ENCODE results near the gene NAV2. TPM values are rescaled to one million over a fixed set of nuclear protein-coding genes. Genes with fewer than 3 reads are reported as not detected.

The NAV2 gene
- total RNA-seq, 1 donor from 2014 or later = 31.4 TPM

GRCh38 chr11:20131788-20132666 lies 419.4 kb downstream of the NAV2 start:
- Mint-ChIP-seq H3K36me3 (ENCODE audit: unreplicated experiment) (no peaks in the 10 kb centered on the region), H3K27ac (ENCODE audit: unreplicated experiment) (peak overlapping the region; percentile 59), H3K9me3 (ENCODE audit: unreplicated experiment) (no peaks in the 10 kb centered on the region), H3K4me3 (ENCODE audit: unreplicated experiment) (peak overlapping the region; percentile 65), H3K4me1 (ENCODE audit: unreplicated experiment) (peaks cover 7% of the 10 kb centered on the region), H3K27me3 (ENCODE audit: unreplicated experiment) (peaks cover 2% of the 10 kb centered on the region)
- TF ChIP-seq, protein P1, sequence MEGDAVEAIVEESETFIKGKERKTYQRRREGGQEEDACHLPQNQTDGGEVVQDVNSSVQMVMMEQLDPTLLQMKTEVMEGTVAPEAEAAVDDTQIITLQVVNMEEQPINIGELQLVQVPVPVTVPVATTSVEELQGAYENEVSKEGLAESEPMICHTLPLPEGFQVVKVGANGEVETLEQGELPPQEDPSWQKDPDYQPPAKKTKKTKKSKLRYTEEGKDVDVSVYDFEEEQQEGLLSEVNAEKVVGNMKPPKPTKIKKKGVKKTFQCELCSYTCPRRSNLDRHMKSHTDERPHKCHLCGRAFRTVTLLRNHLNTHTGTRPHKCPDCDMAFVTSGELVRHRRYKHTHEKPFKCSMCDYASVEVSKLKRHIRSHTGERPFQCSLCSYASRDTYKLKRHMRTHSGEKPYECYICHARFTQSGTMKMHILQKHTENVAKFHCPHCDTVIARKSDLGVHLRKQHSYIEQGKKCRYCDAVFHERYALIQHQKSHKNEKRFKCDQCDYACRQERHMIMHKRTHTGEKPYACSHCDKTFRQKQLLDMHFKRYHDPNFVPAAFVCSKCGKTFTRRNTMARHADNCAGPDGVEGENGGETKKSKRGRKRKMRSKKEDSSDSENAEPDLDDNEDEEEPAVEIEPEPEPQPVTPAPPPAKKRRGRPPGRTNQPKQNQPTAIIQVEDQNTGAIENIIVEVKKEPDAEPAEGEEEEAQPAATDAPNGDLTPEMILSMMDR (IDR thresholded peaks at IDR 0.05) = peak; percentile 96
- no peak for DNase-seq (ENCODE audit: extremely low spot score, unreplicated experiment)

GRCh38 chr11:20132667-20133039 lies 420.0 kb downstream of the NAV2 start:
- Mint-ChIP-seq H3K9me3 (ENCODE audit: unreplicated experiment) (no peaks in the 10 kb centered on the region), H3K27me3 (ENCODE audit: unreplicated experiment) (peaks cover 2% of the 10 kb centered on the region), H3K27ac (ENCODE audit: unreplicated experiment) (no peak overlapping the region), H3K36me3 (ENCODE audit: unreplicated experiment) (no peaks in the 10 kb centered on the region), H3K4me3 (ENCODE audit: unreplicated experiment) (no peak overlapping the region), H3K4me1 (ENCODE audit: unreplicated experiment) (peaks cover 7% of the 10 kb centered on the region)
- TF ChIP-seq, protein P1 (IDR thresholded peaks at IDR 0.05) = peak; percentile 23
- DNase-seq (ENCODE audit: extremely low spot score, unreplicated experiment) = no peak

GRCh38 chr11:20134991-20135736 lies 422.5 kb downstream of the NAV2 start:
- Mint-ChIP-seq H3K4me1 (ENCODE audit: unreplicated experiment) (peaks cover 6% of the 10 kb centered on the region), H3K9me3 (ENCODE audit: unreplicated experiment) (no peaks in the 10 kb centered on the region), H3K4me3 (ENCODE audit: unreplicated experiment) (no peak overlapping the region), H3K36me3 (ENCODE audit: unreplicated experiment) (no peaks in the 10 kb centered on the region), H3K27me3 (ENCODE audit: unreplicated experiment) (peaks cover 18% of the 10 kb centered on the region), H3K27ac (ENCODE audit: unreplicated experiment) (no peak overlapping the region)
- TF ChIP-seq, protein P1 (IDR thresholded peaks at IDR 0.05) = no peak
- no peak for DNase-seq (ENCODE audit: extremely low spot score, unreplicated experiment)

- DNase-seq (ENCODE audit: extremely low spot score, unreplicated experiment) = no peak
- TF ChIP-seq, protein P1 (IDR thresholded peaks at IDR 0.05) = no peak
- Mint-ChIP-seq H3K27ac (ENCODE audit: unreplicated experiment) (no peak overlapping the region), H3K36me3 (ENCODE audit: unreplicated experiment) (no peaks in the 10 kb centered on the region), H3K4me1 (ENCODE audit: unreplicated experiment) (no peaks in the 10 kb centered on the region), H3K4me3 (ENCODE audit: unreplicated experiment) (no peak overlapping the region), H3K27me3 (ENCODE audit: unreplicated experiment) (peaks cover 39% of the 10 kb centered on the region), H3K9me3 (ENCODE audit: unreplicated experiment) (no peaks in the 10 kb centered on the region)
Measured at GRCh38 chr11:20137637-20138036, 425.0 kb downstream of the NAV2 start.

DNA sequence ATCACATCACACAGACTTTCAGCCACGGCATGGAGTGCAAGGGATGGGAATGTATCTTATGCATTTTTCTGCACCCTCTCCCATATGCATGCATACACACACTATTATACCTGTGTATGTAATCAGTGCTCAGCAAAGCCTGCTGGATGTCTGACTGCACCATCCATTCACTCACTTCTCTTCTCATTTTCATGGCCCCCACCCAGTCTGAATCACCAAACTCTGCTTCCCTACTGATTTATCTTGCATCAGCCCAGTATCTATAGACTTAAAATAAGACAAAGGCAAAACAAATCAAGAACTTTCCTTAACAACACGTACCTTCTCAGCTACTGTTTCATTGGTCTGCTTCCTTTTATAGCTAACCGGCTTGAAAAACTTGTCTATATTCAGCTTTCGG lies 426.1 kb downstream of the NAV2 start:
- no peaks in the 10 kb centered on the region for H3K4me1 Mint-ChIP-seq (ENCODE audit: unreplicated experiment)
- no peaks in the 10 kb centered on the region for H3K36me3 Mint-ChIP-seq (ENCODE audit: unreplicated experiment)
- no peaks in the 10 kb centered on the region for H3K9me3 Mint-ChIP-seq (ENCODE audit: unreplicated experiment)
- H3K27me3 Mint-ChIP-seq (ENCODE audit: unreplicated experiment) = peaks cover 47% of the 10 kb centered on the region
- H3K4me3 Mint-ChIP-seq (ENCODE audit: unreplicated experiment) = no peak overlapping the region
- TF ChIP-seq, protein P1 (IDR thresholded peaks at IDR 0.05) = no peak
- DNase-seq (ENCODE audit: extremely low spot score, unreplicated experiment) = no peak
- no peak overlapping the region for H3K27ac Mint-ChIP-seq (ENCODE audit: unreplicated experiment)

All from osteocyte (in vitro differentiated cells).